ENCODE results near the gene LRRC38.

LRRC38 gene

DNA sequence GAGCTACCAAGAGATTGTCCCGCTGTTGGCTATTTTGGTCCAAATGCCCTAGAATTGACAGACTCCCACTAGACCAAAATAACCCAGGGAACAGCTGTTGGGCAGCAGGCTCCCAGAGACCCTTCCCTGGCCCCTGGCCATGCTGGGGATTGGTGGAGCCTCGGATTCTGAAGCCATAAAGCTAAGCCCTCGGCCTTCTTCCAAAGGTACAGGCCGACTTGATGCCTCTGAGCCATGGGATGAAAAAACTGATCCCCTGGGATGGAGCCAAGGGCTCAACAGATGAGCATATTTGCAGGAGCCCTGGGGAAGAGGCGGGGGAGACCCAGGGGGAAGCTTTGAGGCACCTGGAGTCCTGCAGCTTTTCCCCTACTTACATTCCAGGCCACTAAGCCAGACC is 1.0 kb upstream of the LRRC38 start:
- DNase-seq: no peak

DNA sequence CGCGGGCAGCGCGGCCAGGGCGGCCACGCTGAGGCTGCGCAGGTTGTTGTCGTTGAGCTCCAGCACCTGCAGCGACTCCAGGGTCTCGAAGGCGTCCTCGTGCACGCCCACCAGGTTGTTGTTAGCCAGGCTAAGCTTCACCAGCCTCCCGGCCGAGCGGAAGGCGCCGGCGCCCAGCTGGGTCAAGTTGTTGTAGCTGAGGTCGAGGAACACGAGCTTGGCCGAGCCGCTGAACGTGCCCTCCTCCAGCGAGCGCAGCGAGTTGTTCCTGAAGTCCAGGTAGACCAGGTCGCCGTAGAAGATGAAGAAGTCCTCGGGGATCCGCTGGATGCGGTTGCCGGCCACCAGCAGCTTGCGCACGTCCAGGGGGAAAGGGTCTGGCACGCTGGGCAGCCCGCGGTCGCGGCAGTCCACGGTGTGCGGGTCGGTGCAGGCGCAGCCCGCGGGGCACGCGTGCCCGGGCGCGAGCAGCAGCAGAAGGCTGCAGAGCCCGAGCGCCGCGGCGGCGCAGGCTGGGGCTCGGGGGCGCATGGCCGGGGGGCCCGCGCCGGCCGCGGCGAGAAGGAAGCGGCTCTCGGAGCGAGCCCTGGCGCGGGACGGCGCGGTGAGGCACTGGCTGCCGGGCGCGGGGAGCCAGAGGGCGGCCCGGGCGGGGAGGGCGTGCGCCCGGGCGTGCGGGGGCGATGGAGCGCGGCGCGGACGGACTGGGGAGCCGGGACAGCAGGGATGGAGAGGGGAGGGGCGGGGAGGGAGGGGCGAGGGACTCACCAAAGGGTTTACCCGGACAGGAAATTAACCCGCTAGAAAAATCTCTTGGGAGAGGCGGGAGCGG is 524 bp downstream of the LRRC38 start:
- no peak for DNase-seq

DNA sequence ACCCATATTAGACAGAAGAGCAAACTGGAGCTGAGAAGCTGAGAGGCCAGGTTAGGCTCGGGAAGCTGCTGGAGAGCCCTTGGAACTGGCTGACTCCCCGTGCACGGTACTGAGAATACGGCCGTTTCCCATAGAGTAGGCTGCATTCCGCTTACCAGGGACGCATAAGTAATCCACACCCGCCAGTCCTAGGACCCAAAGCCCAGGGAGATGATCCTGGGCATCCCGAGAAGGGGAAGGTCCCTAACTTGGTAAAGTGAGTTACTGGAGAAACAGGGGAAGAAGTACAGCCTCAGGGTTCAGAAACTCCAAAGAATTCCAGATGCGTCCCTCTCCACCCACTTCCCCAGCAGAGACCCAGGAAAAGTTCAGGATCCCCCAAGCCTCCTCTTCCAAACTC is 1.3 kb downstream of the LRRC38 start:
- no peak for DNase-seq

DNA sequence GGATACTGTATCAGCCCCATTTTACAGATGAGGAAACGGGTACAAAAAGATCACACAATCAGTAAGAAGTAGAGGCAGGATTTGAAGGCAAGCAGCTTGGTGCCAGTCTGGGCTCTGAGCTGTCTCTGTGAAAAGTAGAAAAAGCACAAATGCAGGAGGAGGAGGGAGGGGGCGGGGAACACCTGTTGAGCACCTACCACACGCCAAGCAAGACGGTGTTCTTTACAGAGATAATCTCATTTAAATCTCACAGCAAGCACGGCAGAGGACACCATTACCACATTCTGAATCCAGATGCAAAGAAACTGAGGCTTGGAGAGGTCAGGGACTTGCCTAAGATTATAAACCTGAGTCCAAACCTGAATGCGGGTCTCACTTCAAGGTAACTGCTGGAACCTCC is 3.3 kb downstream of the LRRC38 start:
- DNase-seq: no peak

DNA sequence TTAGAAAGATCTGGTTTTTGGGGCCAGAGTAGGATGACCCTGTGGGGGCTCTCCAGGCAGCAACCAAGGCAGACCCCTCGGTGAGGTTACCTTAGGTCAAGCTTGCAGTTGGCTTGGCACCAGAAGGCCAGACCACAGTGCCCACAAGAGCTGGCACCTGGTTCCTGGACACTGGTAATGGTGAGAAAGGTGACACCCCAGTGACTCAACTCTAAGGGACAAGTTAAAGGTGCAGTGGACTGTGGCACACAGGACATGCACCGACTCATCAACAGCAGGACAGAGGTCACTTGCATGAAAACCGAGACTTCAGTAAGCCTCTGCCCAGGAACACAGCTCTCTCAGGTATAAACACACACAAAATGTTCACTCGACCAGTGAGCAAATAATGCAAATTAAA is 6.7 kb downstream of the LRRC38 start:
- DNase-seq: no peak

DNA sequence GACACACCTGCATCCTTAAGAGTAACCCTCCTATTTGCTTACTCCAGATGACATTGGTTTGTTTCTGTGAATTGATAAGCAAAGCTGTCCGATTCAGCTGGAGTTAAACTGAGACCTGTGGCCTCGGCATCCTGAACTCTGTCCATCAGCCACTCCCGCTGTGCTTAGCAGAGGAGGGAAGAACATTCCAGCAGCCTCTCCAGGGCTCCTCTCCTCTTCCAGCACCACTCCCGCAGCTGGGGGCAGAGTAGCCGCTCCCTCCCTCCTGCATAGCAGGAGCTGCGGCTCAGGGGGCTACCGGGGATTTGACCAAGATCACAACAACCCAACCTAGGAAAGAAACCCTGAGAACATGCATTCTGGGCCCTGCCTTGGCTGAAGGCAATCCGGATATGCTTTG is 8.8 kb downstream of the LRRC38 start:
- DNase-seq: no peak

DNA sequence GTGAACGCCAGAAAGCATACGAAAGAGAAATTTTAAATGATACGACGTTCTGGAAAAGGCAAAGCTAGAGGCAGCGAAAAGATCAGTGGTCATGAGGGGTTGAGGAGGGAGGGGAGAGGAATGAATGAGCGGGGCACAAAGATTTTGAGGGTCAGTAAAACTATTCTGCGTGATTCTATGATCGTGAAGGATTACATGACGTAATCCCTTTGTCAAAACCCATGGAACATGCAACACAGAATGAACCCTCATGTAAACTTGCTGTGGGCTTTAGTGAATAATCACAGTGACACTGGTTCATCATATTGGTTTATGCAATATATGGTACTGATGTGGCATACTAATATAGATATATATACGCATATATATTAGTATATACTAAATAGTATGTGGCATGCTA is 13.0 kb downstream of the LRRC38 start:
- DNase-seq: no peak

DNA sequence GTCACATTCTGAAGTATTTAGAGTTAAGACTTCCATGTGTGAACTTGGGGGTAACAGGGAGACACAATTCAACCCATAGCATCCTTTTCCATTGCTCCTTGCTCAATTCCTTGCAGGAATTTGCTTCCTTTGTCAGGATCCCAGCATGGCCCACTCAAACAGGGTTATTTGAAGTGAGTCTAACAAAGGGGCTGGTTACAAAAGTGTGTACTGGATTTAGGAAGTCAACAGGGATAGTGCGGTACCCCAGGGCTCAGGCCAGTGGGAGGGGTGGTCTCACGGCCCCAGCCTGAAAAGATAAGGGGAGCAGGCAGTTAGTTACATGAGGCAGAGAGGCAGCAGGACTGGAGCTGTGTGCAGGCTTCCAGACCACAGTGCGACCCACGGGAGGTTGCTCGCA is 14.4 kb downstream of the LRRC38 start:
- DNase-seq: no peak

DNA sequence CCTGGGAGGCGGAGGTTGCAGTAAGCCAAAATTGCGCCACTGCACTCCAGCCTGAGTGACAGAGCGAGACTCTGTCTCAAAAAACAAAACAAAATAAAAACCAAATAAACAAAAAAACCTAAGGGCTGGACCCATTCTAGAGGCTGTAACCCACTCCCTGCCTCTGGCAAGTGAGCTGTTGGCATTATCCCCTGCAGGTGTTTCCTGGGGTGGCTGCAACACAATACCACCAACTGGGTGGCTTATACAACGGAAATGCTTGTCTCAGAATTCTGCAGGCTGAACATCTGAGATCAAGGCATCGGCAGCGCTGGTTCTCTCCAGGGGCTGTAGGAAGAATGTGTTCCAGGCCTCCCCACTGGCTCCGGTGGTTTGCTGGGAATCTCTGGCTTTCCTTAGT is 15.2 kb downstream of the LRRC38 start:
- DNase-seq: no peak

DNA sequence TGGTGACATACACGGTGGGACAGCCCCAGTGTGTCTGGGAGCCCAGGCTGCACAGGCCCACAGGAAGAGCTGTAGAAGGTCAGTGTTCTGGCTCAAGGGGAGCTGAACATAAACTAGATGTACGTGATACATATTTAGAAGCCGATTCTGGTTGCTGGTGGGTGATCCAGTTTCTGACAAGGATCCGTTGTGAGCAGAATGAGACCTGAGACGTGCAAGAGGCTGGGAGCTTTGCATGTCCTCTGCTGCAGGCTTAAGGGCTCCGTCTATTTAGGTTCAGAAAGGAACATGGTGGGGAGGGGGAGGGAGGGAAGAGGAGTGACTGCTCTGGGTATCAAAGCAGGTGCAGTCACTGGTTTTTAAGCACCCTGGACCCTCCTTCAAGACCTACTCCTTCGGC is 18.6 kb downstream of the LRRC38 start:
- DNase-seq: no peak

DNA sequence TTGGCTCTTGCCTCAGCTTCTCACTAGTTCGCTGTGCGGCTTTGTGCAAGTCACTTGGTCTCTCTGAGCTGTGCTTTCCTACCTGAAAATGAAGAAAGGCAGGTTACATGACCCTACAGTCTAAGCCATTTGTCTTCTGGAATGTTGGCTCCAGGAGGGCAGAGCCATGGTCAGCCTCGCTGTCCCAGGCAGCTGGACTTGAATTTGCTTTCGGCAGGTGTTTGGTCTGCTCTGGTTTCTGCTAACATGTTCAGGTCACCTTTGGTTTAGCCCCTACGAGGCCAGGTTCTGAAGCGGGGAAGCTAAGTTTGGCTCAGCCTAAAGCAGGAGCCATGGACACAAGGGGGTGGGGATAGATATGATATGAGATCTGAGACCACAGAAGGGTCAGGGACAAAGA is 19.1 kb downstream of the LRRC38 start:
- DNase-seq: no peak

DNA sequence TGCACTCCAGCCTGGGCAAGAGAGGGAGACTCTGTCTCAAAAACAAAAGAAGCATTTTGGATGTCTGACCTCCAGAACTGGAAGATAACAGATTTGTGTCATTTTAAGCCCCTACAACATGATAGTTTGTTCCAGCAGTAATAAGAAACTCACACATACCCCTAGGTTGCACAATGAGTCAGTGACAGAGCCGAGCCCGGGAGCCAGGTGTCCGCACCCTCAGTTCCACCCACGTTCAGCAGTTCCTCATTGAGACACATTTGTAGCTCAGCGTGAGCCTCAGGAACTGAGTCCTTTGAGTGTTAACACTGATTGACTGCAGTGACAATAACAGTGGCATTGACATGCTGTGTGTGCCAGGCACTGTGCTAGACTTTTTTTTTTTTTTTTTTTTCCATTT is 19.8 kb downstream of the LRRC38 start:
- no peak for DNase-seq

DNA sequence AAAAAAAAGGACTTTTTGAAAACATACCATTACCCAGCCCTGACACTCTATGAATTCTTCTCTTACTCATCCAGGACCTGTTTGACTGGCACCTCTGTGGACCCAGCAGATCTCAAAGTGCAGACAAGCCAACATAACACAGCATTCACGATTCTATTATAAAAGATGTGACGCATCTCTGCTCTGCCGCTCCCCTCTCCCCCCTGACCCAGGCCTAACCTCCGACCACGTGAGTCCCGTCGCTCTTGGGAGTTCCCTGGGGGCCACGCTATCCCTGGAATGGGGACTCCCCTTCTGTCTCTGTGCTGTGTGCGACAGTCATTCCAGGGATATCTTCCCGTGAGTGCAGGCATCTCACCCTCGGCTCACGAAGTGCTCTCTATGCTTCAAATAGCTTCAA is 21.1 kb downstream of the LRRC38 start:
- DNase-seq: no peak

DNA sequence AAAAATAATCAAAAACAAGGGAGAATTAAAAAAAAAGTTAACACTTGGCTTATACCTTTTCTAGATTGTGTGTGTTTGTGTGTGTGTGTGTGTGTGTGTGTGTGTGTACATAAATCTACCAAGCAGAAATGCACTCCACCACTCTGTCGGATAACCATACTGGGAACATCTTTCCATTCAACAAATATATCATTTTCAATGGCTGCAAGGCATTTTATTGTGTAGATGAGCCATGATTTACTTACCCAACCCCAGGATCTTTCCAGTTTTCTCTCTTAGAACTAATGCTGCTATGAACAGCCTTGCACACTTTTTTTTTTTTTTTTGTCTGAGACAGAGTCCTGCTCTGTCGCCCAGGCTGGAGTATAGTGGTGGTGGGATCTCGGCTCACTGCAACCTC is 25.8 kb downstream of the LRRC38 start:
- DNase-seq: no peak

DNA sequence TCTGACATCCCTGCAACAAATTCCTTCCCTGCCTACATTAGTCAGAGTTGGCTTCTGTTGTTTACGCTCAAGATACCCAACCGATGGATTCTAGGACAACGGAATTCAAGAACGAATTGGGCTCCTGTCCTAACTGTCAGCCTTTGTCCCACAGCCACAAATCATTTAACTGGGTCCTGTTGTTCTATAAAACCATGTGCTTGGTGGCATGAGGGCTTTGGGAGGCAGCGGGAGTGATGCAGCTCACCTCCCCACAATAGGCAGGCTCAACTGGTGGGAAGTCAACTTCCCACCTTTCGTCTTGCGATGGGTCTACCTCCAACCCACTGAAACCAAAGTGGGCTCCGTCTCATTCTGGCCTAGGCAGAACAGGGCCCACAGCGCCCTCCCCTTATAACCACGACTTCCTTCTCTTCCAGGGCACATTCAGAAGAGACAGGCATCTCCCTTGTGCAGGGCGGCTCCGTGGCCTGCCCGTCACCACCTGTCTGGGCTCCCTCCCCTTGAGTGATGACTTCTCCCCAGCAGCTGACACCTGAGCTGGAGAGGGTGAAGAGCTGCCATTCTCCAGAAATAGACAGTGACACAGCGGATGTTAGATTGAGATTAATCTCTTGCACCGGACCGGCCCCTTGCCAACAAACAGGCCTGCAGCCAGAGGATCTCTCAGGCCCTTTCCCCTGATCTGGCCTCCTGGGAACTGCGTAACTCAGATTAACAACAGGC is 26.5 kb downstream of the LRRC38 start:
- DNase-seq: no peak

DNA sequence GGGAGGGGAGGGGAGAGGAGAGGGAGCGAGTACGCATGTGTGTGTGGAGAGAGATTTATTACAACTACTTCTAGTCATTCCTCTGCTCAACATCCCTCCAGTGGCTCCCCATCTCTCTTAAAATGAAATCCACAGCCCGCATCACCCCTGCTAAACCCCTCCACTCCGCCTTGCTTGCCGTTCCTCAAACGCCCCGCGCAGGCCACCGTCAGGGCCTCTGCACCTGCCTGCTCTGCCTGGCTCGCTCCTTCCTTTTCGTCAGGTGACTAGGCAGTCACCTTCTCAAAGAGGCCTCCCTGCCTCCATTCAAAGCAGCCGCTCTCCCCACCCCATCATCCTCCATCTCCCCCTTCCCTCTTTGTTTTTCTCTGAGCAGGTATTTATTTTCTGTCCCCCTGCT is 29.9 kb downstream of the LRRC38 start:
- no peak for DNase-seq

DNA sequence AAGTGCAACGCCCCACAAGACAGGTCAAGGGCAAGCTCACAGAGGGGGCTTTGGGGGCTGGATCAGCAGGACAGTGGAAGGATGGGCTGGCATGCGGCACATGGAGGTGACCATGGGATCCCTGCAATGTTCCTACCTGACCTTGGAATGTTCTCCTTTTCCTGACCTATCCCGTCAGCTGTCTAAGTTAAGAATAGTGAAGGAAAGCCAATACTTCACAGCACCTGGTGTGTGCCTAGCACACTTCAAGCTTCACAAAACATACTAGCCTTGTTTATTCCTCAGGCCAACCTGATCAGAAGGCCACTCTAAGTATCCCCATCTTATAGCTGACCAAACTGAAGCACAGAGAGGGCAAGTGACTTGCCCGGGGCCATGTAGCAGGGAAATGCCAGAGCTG is 31.2 kb downstream of the LRRC38 start:
- no peak for DNase-seq

DNA sequence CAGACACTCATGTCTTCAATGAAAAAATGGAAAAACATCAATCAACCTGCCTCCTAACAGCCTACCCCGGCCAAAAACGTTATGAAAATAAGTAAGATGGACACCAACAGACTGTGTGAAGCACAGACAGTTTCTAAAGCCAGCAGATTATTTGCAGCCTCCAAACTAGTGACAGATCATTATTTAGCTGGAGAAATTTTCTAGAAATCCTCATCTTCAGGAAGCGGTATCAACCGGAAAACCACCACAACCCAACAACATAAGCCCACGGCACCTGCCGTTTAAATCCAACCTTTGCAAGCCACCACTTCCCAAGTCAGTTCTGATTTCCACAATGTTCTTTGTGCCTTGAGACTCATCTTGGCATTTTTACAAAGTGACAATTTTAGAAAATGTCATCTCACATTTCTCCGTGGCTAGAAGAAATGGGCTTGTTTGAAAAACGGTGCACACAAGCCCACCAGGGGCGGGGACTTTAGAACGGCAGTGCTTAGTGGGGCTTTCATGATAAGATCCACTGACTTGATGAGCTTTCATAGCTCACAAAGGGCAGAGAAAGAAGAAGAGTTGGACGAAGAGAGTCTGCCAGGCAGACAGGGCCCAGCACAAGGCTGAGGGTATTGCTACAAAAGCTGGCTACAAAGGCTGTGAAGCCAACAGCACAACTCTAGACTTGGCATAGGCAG is 34.5 kb downstream of the LRRC38 start:
- no peak for DNase-seq

DNA sequence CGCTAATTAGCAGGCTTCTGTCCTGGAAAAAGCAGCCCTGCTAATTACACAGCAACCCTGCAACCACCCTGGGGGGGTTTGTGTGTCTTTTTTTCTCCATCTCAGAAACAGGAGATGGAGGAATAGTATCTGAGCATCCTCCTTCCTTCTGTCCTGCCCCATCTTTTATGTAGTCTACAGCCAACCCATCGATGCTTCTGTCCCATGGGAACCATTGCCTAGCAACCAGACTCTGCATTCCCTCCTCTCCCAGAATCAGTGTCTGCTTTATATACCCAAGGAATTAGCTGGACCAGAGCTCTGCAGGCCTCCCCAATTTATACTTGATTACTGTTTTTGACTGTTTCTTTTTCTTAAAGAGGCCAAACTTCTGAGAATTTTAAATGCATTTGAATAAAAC is 35.1 kb downstream of the LRRC38 start:
- no peak for DNase-seq

DNA sequence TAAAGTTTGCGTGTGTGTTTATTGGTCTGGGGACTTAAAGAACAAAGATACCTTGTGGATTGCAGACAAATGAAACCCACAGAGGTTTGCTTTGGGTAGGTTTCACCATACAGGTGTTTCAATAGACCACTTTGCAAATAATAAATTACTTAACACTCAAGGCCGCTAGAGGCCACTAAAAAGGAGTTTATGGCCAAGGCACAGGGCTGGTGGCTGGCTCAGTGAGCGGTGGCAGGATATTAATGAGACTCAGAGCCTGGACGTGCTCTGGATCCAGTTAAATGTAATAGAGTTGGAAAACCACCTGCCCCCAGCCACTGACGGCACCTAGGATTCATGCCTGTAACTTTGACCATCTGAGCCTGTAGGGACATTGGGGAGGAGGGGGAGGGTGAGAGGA is 44.5 kb downstream of the LRRC38 start:
- no peak for DNase-seq

DNA sequence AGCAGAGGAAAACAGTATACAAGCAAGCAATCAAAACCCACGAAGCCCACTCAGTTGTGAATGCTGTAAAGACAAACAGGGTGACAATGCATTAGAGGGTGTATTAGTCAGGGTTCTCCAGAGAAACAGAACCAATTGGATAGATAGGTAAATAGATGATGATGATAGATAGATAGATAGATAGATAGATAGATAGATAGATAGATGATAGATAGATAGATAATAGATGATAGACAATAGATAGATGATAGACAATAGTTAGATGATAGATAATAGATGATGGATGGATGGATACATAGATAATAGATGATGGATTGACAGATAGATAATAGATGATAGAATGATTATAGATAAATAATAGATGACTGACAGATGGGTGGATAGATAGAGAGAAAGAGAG is 48.3 kb downstream of the LRRC38 start:
- no peak for DNase-seq

DNA sequence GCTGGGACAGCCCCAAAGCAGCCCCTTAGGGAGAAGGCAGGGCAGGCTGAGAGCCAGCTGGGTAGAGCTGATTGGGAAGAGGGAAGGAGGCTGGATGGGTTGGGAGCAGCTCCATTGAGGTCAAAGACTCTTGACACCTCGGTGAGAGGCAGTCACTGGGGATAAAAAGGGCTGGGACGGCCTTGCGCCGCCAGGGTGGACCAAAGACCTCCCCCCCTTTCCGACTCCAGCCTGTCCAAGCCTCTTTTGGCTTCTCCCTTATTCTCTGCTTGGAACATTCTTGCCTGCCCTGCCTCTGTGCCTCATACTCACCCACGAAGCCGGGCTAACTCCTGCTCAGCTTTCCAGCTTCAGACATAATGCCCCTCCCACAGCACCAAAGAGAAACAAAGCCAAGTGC is 51.1 kb downstream of the LRRC38 start:
- DNase-seq: no peak

DNA sequence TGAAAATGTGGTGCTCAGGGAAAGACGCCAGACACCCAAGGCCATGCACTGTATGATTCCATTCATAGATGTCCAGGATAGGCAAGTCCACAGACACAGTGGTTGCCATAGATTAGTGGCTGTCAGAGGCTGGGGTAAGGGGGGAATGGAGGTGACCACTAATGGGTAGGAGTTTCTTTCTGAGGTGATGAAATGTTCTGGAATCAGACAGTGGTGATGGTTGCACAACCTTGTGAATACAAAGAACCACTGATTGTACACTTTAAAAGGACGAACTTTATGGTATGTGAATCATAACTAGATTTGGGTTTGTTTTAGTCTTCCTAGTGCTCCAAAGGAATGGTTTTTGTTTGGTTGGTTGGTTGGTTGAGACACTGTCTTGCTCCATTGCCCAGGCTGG is 51.8 kb downstream of the LRRC38 start:
- no peak for DNase-seq

DNA sequence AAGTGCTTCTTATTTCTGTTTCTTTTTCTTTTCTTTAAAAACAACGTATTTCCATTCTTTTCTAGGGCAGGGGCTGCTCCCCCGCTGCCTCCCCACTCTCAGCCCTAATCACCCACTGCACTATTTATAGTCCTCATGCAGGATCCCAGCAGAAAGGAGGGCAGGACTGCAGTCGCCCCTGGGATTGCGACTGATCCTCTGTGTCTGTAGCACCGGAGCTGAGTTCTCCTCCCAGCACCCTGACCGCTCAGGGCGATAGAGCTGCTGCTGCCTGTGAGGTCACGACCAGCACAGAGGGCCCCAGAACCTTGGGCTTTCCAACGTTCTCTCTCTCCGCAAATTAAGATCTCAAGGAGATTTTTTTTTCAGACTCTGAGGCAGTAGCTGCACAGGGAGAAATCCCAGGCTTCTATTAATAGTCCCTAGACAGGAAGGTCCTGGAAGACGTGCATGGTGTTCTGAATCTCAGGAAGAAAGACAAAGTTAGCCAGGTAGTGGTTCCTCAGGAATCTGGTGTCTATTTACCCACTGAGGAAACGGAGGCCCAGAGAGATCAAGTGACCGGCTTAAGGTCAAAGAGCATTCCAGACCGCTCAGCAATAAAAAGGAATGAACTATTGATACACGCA is 56.8 kb downstream of the LRRC38 start:
- no peak for DNase-seq
